Gastrocnemius medialis (tissue), 4 donors: ENCODE measurements around the gene PHF21B. TPM values are rescaled to one million over a fixed set of nuclear protein-coding genes. Genes with fewer than 3 reads are reported as not detected.

ENCODE experiments used
- ATAC-seq, 2 donors: fragments of 150-250 bp; one replicate each; pipeline ENCODE4 v1.9.1; 2016
- DNase-seq, 2 donors: peaks; one replicate each; pipeline ENCODE4 v3.0.0-alpha.2; 2019
- H3K27ac ChIP-seq, 4 donors: fragments of 200-600 bp; sonication (generic); 1 replicate in 1 of 4; 2 replicates in 3 of 4; pipeline ENCODE4 v1.5.1; 2016 to 2018; ENCODE audit warnings: mild to moderate bottlenecking in 2 of 4, moderate library complexity in 1 of 4
- H3K27me3 ChIP-seq, 3 donors: fragments of 200-600 bp; sonication (generic) in 2 of 3; 1 replicate in 1 of 3; 2 replicates in 2 of 3; pipeline versions ENCODE4 v1.5.1 to v1.6.0; 2016 to 2019; ENCODE audit warnings: mild to moderate bottlenecking in 1 of 3, moderate library complexity in 1 of 3
- H3K36me3 ChIP-seq, 2 donors: fragments of 200-600 bp; sonication (generic) in 1 of 2; one replicate each; pipeline ENCODE4 v1.5.1; 2017 to 2018
- H3K4me1 ChIP-seq, 2 donors: fragments of 200-600 bp; sonication (generic) in 1 of 2; one replicate each; pipeline ENCODE4 v1.5.1; 2016 to 2017; ENCODE audit warnings: mild to moderate bottlenecking in 2 of 2
- H3K4me3 ChIP-seq, 4 donors: fragments of 200-600 bp; sonication (generic) in 3 of 4; 1 replicate in 1 of 4; 2 replicates in 3 of 4; pipeline ENCODE4 v1.5.1; 2016 to 2019; ENCODE audit warnings: mild to moderate bottlenecking in 2 of 4
- H3K9me3 ChIP-seq, 3 donors: fragments of 200-600 bp; sonication (generic) in 2 of 3; 1 replicate in 1 of 3; 2 replicates in 2 of 3; pipeline ENCODE4 v1.5.1; 2016 to 2019
- POLR2A ChIP-seq, 2 donors: fragments of 450-650 bp; IDR thresholded peaks; one replicate each; pipeline ENCODE4 v1.6.1; 2017; ENCODE audit warnings: antibody characterized with exemption in 2 of 2, mild to moderate bottlenecking in 2 of 2, moderate library complexity in 2 of 2
- in situ Hi-C, 4 donors: fragments of 200-750 bp; cut with MboI; loops; one replicate each; pipeline versions ENCODE4 v1.15.0 to v1.8.0; 2017; ENCODE audit warnings: low sequenced_read_pairs in 4 of 4
- intact Hi-C: fragments of 100-400 bp; cut with DNase I; formaldehyde crosslinking; loops from one replicate; pipeline ENCODE4 v1.15.1; 2023; ENCODE audit warnings: low total_unique reads
- total RNA-seq, 4 donors: library from RNA; depleted of rRNA; stranded (reverse); fragments of >200 nt; gene quantifications; one replicate each; pipeline versions ENCODE4 v1.1.0 to v1.2.3, GENCODE V29; 2016
- TF ChIP-seq, protein P1 (sequence below), 5 experiments: fragments of 450-650 bp in 3 of 5; fragments of 200-600 bp in 2 of 5; sonication (generic) in 2 of 5; IDR thresholded peaks in 4 of 5; conservative IDR thresholded peaks in 1 of 5; 1 replicate in 4 of 5; 2 replicates in 1 of 5; pipeline ENCODE4 v1.5.1; 2016 to 2019; ENCODE audit warnings: antibody characterized with exemption in 5 of 5, mild to moderate bottlenecking in 3 of 5, moderate library complexity in 3 of 5

Gene PHF21B
- total RNA-seq, 4 donors from 2014 or later = 0.07 TPM; not detected in 3

DNA sequence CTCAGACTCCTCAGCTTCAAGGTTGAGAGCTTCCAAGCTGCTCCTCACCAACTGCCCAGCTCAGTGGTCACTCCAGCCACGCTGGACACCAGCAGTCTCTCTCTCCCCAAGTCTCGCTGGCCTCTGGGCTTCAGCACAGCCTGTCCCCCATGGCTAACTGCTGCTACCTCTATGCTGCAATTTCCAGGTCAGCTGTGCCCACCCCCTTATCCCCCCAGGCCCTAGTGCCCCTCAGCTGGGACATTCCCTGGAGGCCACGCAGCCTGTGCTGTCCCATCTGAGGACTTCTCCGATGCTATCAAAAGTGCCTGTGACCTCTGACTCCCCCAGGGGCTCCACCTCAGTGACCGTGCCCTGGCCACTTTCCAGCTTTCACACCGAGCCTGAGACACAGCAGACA is 37.5 kb upstream of the PHF21B start:
- in situ Hi-C loops (no loop called here), intact Hi-C loops (no loop called here)
- H3K4me1 ChIP-seq = no peaks in the 10 kb centered on the region
- H3K27me3 ChIP-seq = peaks cover 5 to 25% (median 23%) of the 10 kb centered on the region in 3 donors
- no peak overlapping the region for H3K4me3 ChIP-seq
- ATAC-seq (no peak), DNase-seq (no peak)
- no peaks in the 10 kb centered on the region for H3K9me3 ChIP-seq
- H3K36me3 ChIP-seq = no peaks in the 10 kb centered on the region
- no peak for TF ChIP-seq POLR2A (IDR thresholded peaks at IDR 0.05)
- TF ChIP-seq, protein P1, sequence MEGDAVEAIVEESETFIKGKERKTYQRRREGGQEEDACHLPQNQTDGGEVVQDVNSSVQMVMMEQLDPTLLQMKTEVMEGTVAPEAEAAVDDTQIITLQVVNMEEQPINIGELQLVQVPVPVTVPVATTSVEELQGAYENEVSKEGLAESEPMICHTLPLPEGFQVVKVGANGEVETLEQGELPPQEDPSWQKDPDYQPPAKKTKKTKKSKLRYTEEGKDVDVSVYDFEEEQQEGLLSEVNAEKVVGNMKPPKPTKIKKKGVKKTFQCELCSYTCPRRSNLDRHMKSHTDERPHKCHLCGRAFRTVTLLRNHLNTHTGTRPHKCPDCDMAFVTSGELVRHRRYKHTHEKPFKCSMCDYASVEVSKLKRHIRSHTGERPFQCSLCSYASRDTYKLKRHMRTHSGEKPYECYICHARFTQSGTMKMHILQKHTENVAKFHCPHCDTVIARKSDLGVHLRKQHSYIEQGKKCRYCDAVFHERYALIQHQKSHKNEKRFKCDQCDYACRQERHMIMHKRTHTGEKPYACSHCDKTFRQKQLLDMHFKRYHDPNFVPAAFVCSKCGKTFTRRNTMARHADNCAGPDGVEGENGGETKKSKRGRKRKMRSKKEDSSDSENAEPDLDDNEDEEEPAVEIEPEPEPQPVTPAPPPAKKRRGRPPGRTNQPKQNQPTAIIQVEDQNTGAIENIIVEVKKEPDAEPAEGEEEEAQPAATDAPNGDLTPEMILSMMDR (IDR thresholded peaks at IDR 0.05 in 4 of 5, conservative IDR thresholded peaks at IDR 0.05 in 1 of 5) = no peak
- H3K27ac ChIP-seq = no peak overlapping the region

DNA sequence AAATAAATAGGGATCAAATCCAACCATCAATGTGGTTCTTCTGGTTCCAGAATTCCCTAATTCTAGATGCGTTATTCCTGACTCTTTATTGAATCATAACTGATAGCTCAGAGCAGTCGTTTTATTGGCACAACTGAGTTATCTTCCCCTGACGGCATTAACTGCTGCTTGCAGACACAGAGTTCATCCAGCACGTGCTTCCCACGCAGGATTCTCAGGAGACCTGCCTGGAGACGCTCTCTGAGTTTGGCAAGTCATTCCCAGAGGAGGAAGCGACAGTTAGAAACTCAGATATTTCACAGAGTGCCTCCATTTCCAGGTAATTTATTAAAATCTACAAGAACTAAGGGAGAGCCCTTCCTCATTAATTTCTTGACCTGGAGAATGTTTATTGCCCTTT is 35.4 kb upstream of the PHF21B start:
- intact Hi-C loops = no loop called here

DNA sequence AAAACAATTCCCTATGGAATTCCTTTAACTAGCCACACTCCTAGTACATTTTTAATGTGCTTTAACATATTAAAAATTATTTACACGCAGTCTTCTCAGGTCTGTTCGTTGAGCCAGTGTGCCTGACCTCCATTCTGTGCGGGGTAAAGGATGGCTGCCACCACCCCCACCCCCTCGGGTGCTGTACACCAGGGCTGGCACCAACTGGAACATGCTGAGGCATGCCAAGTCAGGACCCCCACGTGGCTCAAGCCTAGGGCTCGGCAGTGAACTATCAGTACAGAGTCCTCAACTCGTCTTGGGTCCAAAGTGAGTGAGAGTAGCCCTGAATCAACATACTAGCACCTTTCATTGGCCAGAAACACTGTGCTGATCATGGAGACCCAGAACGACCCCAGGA is 32.5 kb upstream of the PHF21B start:
- intact Hi-C loops = no loop called here
- Histone ChIP-seq H3K27me3 (peaks cover 0 to 8% (median 0%) of the 10 kb centered on the region in 3 donors), H3K27ac (no peak overlapping the region), H3K9me3 (no peaks in the 10 kb centered on the region), H3K4me3 (no peak overlapping the region), H3K36me3 (no peaks in the 10 kb centered on the region), H3K4me1 (no peaks in the 10 kb centered on the region)
- TF ChIP-seq, protein P1 (IDR thresholded peaks at IDR 0.05 in 4 of 5, conservative IDR thresholded peaks at IDR 0.05 in 1 of 5) = no peak
- TF ChIP-seq POLR2A (IDR thresholded peaks at IDR 0.05) = no peak
- DNase-seq = no peak
- ATAC-seq = no peak
- in situ Hi-C loops = no loop called here

More for the DNA sequence above, 35.4 kb upstream of the PHF21B start:
- ATAC-seq (no peak), DNase-seq (no peak)
- H3K27ac ChIP-seq = no peak overlapping the region
- H3K36me3 ChIP-seq = no peaks in the 10 kb centered on the region
- H3K9me3 ChIP-seq = no peaks in the 10 kb centered on the region
- H3K27me3 ChIP-seq = peaks cover 0 to 21% (median 18%) of the 10 kb centered on the region in 3 donors
- TF ChIP-seq, protein P1 (IDR thresholded peaks at IDR 0.05 in 4 of 5, conservative IDR thresholded peaks at IDR 0.05 in 1 of 5) = no peak
- H3K4me1 ChIP-seq = no peaks in the 10 kb centered on the region
- in situ Hi-C loops = no loop called here
- H3K4me3 ChIP-seq = no peak overlapping the region

DNA sequence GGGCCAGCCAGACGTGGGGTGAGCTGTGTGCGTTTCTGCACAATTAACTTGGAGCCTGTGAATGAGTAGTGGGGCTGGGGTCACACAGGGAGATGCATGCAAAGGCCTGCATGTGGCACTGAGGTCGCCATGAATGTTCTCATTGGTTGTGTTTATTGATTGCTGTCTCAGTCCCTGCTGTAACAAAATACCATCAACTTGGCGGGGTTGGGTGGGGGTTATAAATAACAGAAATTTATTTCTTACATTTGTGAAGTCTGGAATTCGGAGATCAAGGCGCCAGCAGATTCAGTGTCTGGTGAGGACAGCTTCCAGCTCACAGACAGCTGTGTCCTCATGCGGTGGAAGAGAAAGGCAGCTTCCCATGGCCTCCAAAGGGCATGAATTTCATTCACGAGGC is 29.3 kb upstream of the PHF21B start:
- Histone ChIP-seq H3K4me1 (no peaks in the 10 kb centered on the region), H3K4me3 (no peak overlapping the region), H3K9me3 (no peaks in the 10 kb centered on the region), H3K27ac (no peak overlapping the region), H3K36me3 (no peaks in the 10 kb centered on the region), H3K27me3 (peaks cover 0 to 14% (median 14%) of the 10 kb centered on the region in 3 donors)
- TF ChIP-seq POLR2A (IDR thresholded peaks at IDR 0.05) = no peak
- TF ChIP-seq, protein P1 (IDR thresholded peaks at IDR 0.05 in 4 of 5, conservative IDR thresholded peaks at IDR 0.05 in 1 of 5) = no peak
- intact Hi-C loops (no loop called here), in situ Hi-C loops (no loop called here)
- ATAC-seq (no peak), DNase-seq (no peak)

DNA sequence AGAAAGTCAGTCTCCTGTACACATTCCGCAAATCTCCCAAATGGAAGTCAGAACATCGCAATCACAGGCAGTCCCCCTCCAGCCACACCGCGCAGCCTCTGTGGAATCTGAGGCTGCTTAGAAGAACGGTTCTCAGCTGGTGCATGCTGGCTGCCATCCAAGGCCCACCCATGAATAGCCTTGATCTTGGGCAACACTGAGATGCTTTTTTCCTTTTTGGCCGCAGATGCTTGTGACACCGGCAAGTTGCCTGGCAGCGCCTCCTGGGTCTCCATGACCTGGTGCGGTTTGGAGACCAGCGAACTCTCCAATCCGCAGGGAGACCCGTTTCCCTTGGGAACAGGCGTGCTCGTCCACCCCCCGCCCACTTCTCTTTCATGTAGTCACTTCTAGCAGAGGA is 26.3 kb upstream of the PHF21B start:
- intact Hi-C loops (no loop called here), in situ Hi-C loops (no loop called here)
- H3K36me3 ChIP-seq = no peaks in the 10 kb centered on the region
- H3K4me1 ChIP-seq = no peaks in the 10 kb centered on the region
- TF ChIP-seq, protein P1 (IDR thresholded peaks at IDR 0.05 in 4 of 5, conservative IDR thresholded peaks at IDR 0.05 in 1 of 5) = no peak
- TF ChIP-seq POLR2A (IDR thresholded peaks at IDR 0.05) = no peak
- ATAC-seq = no peak
- no peak overlapping the region for H3K27ac ChIP-seq
- H3K27me3 ChIP-seq = peaks cover 5 to 15% (median 14%) of the 10 kb centered on the region in 3 donors
- H3K9me3 ChIP-seq = no peaks in the 10 kb centered on the region
- DNase-seq = no peak
- H3K4me3 ChIP-seq = no peak overlapping the region
